Fibroblast of upper back skin (primary cell): ENCODE results near the gene RABGAP1L.

Experiments used
- DNase-seq: peaks from one replicate; pipeline ENCODE4 v3.0.0-alpha.2; 2013

RABGAP1L gene

DNA sequence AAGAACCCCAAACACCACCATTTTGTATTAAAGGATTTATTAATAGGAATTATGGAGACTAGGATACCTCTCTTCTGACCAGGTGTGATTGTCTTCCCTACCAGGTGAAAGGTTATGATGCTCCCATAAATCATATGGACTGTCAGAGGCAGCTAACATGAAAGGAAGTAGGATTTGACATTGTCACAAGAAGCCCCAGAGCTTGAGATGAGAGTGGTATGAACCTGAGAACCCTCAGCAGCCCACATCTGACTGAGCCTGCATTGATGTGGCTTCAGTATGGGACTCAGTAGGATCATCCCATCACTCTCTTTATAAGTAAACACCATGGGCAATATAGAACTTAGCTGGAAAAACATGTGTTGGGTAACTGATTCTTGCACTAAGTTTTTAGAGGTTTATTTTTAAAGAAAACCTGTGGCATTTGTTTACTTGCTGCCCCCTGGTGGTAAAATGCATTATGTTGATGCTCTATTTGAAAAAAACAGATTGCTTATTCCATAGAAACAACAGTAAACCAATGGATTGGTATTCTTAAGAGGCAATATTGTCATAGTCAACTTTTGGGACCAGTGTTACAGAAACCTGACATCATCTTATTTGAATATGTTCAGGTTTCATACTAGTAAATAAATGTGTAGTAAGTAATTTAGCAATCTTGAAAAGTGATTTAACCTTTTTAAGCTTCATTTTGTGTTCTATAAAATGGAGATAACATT lies 823.8 kb downstream of the RABGAP1L start:
- DNase-seq: peak; percentile 40

- DNase-seq: no peak
Measured at GRCh38 chr1:174984952-174985351, 825.6 kb downstream of the RABGAP1L start.

DNA sequence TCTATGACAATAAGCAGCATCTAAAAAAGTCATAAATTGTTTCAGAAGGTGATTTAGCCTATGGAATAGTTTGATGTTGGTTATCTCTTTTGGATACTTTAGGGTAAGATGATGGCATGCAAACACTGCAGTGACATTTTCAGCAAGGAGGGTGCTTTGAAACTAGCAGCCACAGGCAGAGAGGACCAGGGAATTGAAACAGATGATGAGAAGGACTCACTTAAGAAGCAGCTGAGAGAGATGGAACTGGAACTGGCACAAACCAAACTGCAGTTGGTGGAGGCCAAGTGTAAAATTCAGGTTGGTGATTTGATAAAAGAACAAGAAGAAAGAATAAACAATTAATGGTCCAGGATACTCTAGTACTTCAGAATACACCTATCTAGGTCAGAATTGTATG lies 829.2 kb downstream of the RABGAP1L start:
- DNase-seq: no peak

DNA sequence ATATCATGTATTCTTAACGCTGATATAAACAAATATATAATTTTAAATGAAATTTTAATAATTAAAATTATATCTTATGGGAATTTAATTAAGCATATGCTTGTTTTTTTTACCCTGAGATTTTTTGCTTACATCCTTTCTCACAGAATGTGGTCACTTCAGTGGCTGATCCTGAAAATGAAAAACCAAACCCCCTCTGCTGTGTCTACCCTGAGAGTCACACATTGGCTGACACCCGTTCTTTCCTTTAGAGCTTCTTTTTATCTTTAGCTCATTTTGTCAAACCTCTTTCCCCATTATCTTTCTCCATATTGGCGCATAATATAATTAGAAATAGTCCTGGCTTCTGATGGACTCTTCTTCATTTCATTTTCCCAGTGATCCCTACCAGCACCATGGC lies 829.7 kb downstream of the RABGAP1L start:
- no peak for DNase-seq

DNA sequence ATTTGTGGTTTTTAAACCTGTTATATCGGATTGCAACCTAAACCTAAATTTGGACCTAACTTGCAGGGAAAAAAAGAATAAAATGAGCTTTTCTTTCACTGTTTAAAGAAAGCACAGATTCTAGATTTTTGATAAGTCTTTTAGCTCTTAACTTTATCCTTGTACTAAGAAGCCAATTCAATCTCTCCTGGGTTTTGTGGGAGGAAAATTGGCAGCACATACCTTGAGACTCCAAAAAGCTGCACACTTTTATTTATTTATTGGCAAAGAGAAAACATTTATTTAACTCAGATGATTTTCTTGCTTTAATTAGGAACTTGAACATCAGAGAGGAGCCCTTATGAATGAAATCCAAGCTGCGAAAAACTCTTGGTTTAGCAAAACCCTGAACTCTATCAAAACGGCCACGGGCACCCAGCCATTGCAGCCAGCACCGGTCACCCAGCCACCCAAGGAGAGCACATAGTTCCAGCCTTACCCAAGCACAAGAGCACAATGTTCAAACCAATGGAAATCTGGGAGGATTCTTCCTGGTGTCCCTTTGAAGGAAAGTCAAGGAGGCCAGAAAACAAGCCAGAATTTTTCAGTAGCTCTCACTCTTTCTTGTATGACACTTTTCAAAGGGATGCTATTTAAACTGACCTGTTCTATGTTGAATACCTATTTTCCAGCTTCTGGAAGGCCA lies 830.4 kb downstream of the RABGAP1L start:
- DNase-seq: no peak

DNA sequence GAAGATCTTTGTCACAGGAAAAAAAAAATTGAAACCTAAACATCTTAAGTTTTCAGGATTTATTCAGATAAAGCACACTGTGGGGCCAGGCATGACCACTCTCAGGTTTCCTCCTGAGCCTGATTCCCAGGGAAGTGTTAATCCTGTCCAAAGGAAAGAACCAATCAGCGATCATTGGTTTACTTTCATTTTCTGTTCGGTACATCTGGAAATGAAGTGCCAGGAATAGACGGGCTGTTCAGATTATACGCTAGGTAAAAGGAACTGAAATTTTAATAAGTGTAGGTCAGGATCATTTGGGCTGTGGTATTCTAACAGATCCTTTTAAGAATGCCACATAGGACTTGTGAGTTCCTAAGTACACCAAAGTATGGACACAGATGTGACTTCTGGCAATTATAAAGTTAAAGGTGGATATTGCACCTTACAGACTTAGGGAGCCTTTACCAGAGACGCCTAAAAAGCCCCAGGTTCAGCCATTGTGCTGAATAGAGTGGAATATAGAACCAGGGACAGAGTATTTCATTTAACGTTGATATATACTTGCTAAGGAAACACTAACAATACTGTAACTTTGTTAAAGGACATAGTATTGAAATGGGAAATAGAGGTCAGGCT lies 831.2 kb downstream of the RABGAP1L start:
- DNase-seq: peak; percentile 44

- no peak for DNase-seq
Measured at GRCh38 chr1:174991473-174991872, 832.2 kb downstream of the RABGAP1L start.

- no peak for DNase-seq
Measured at GRCh38 chr1:174995121-174995520, 835.8 kb downstream of the RABGAP1L start.

DNA sequence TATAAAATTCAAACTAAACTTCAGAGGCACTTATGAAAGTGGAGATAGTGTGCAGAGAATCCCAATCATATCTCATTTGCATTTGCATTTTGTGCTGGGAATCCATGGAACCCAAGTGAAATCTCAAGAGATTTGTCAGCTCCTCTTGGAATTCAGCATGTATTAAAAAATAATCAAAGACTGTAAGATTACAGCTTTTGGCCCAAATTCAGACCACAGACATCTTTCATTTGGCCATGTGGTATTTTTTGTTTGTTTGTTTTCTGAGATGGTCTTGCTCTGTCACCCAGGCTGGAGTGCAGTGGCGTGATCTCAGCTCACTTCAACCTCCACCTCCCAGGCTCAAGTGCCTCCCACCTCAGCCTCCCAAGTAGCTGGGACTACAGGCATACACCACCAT lies 836.6 kb downstream of the RABGAP1L start:
- no peak for DNase-seq

DNA sequence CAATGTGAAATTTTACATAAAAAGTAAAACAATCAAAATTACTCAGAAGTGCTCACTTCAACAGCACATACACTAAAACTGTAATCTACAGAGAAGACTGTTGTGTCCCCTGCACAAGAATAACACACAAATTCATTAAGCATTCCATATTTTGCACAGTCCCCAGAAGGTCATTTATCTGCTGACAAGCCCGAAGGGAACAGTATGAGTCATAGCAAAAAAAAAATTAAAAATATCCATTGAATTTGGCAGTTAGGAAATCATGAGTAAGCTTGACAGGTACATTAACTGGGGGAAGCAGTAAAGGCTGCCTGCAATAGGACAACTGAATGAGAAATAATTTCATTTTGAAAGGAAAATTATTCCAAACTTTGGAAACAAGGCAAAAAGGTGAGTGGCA lies 837.2 kb downstream of the RABGAP1L start:
- DNase-seq: peak; percentile 18

DNA sequence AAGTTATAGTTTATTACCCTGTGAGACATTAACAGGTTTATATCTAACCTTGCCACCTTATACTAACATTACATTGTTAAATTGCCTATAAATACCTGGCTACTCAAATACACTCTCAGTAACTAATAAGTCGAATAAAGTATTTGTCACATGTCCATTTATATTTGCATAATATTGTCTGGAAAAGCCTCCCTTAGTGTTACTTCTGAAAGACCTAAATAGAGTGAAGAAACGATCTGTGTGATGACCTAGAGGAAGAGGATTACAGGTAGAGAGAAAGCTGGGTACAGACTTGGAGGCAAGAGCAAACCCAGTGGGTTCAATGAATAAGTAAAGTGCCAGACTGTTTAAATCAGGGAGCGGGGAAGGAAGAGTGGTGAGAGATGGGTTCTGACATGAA lies 837.7 kb downstream of the RABGAP1L start:
- no peak for DNase-seq

DNA sequence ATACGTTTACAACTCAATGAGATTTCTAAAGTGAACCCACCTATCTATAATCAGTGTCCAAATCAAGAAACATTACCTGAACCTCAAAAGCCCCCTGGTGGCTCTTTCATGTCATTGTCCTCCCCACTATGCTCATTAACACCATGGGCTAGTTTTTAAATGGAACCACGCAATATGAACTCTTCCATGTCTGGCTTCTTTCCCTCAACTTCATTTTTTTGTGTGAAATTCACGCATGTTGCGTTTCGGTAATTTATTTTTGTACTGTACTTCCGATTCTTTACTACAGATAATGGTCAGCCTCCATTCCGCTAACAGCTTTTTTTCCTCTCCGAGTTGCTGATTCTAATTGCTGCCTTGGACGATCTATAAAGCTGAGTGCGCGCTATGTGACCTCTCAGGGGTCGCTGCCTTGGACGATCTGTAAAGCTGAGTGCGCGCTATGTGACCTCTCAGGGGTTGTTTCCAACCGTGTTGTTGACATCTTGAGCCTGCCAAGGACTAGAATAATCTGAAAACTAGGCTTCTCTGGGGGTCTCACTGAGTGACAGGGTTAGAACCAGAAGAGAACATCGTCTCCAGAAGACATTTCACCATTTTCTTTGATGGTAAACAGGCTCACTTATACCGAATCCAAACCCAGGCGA lies 839.4 kb downstream of the RABGAP1L start:
- peak; percentile 66 for DNase-seq

DNA sequence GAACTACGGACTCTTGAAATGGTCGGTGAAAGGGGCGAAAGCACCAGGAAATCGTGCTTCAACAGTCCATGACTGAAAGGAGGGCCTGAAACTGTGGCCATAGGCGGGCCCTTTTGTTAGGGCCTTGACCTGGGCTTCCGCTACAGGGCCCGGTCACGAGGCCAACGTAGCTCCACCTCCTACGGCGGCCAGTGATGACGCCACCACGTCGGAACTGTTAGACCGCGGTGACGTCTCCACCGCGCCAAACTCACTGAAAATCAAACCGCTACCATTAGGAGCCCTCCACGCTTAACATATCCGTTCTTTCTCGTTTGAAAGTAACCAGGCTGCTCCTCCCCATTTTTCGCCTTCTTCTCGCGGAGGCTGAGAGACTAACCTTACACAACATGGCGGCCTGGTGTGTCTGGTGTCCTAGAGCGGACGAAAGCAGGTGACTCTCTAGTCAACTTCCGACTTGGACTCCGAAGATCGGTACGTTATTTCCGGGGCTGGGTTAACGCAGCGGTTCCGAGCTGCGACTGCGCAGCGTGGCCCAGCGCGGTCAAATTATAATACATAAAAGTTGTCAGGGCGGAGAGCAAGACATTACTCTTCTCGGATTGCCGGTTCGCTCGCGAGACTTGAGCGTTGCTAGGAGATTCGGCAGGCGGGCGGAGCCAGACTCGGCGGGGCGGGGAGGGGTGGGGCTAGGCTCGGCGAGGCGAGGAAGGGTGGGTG lies 840.1 kb downstream of the RABGAP1L start:
- peak; percentile 100 for DNase-seq

DNA sequence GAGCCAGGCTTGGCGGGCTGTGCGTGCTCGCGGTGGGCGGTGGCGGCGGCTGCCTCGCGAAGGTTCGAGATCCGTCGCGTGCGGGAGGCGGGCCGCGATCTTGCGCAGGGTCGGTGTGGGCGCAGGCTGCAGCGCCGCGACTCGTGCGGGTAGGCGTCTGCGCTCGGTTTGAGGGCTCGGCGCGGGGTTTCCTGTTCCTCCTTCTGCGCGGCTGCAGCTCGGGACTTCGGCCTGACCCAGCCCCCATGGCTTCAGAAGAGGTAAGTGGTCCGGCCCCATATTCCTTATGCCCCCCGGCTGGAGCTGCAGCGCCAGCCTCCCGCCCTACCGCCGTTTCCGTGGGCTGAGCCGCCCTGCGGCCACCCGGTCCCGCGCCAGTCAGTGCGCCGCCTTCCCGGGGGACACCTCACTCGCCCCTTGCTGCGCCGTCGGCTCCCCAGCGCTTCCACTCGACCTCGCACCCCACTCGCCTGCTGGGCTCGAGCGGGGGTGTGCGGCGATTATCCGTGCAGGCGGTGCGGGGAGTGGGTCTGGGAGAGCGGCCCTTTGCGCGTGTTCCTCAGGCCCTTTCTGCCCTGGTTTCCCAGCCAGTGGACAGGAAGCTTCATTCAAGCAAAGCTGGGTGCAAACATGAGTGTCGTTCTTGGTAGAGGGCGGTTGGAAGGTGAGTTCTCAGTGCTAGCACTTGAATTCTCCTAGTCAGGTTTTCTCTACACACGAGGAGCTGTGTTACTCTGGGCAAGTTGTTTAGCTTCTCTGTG lies 840.8 kb downstream of the RABGAP1L start, which contains the start of gene CACYBP:
TSS of gene CACYBP (plus strand) at position 12 of the 761 bp plus-strand sequence. CDS start at position 246, 234 bp downstream.
- DNase-seq: peak; percentile 17

- DNase-seq: no peak
Measured at GRCh38 chr1:175000697-175001187, 841.4 kb downstream of the RABGAP1L start.

- DNase-seq: no peak
Measured at GRCh38 chr1:175002910-175003517, 843.7 kb downstream of the RABGAP1L start.

DNA sequence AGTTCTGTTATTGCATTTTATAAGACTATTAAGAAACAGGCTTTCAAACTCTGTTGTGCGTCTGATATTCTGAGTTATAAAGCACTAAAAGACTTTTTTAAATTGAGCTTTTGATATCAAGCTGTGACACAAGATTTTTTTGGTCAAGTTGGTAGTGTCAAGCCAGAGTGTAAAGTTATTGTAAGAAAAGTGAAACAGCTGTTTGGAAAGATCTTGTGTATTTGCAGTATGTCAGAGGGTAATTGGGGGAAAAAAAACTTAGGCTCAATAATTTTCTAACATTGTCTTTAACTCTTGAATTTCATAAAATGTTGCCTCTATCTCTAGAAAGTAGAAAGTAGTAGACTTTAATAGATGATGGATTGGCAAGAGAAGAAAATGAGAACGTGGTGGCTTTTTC lies 844.2 kb downstream of the RABGAP1L start:
- no peak for DNase-seq

GRCh38 chr1:175005085-175005783 lies 845.9 kb downstream of the RABGAP1L start:
- DNase-seq: no peak

DNA sequence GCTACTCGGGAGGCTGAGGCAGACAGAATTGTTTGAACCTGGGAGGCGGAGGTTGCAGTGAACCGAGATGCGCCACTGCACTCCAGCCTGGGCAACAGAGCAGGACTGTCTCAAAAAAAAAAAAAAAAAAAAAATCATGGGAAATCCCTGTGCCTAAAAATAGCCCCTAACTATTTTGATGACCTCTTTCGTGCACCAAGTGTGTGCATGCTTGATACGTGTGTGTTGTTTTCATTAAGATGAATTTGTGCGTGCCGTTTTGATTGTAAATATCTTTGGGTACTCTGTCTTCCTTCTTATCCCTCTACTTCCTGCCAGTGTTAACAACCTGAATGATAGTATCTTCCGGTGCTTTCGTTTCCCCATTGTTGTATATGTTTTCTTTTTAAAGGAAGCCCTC lies 850.2 kb downstream of the RABGAP1L start:
- no peak for DNase-seq

GRCh38 chr1:175013445-175013844 lies 854.1 kb downstream of the RABGAP1L start:
- no peak for DNase-seq

- DNase-seq: peak; percentile 69
Measured at GRCh38 chr1:175015243-175015642, 855.9 kb downstream of the RABGAP1L start.
